Activated naive CD8-positive, alpha-beta T cell treated with anti-CD3 and anti-CD28 coated beads, Interleukin-2, amount 50 U/mL, for 24 hours (primary cell): ENCODE measurements around the gene RPS25.
"Not testable (repeated sequence)": the region's sequence is repeated elsewhere in the genome, so short reads cannot be mapped to it uniquely, and the experiment has no call there.

Experiments
- ATAC-seq: fragments of 150-1000 bp; cut with Tn5 transposase; one replicate; pipeline ENCODE4 v1.10.0; 2021
- DNase-seq: peaks from one replicate; pipeline ENCODE4 v3.0.0; 2021
- H3K27ac Mint-ChIP-seq: one replicate; pipeline ENCODE4 v1.8.0; 2021; ENCODE audit warnings: mild to moderate bottlenecking, mixed read lengths
- H3K27me3 Mint-ChIP-seq: one replicate; pipeline ENCODE4 v1.8.0; 2021; ENCODE audit warnings: mixed read lengths
- H3K36me3 Mint-ChIP-seq: one replicate; pipeline ENCODE4 v1.8.0; 2021; ENCODE audit warnings: low read depth, mixed read lengths
- H3K4me1 Mint-ChIP-seq: one replicate; pipeline ENCODE4 v1.8.0; 2021; ENCODE audit warnings: mixed read lengths
- H3K4me3 Mint-ChIP-seq: one replicate; pipeline ENCODE4 v1.8.0; 2021; ENCODE audit warnings: mild to moderate bottlenecking, moderate library complexity, mixed read lengths
- H3K9me3 Mint-ChIP-seq: one replicate; pipeline ENCODE4 v1.8.0; 2021; ENCODE audit warnings: mixed read lengths

RPS25 gene

DNA sequence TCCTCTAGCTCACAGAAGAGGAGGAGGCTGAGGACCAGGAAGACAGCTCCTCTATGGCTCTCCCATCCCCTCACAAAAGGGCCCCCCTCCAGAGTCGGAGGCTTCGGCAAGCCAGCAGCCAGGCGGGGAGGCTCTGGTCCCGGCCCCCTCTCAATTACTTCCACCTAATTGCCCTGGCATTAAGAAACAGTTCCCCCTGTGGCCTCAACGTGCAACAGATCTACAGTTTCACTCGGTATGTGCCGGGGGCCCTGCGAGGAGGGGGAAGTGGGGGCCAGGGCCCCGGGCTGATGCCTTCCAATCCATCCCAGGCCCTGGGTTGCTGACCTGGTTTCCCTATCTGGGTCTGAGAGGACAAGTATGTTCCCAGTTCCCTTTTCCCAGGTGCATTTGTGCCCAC is 38.7 kb downstream of the RPS25 start:
- H3K9me3 Mint-ChIP-seq = no peaks in the 10 kb centered on the region
- DNase-seq (no peak), ATAC-seq (no peak)
- H3K27ac Mint-ChIP-seq = no peak overlapping the region
- no peaks in the 10 kb centered on the region for H3K4me1 Mint-ChIP-seq
- H3K4me3 Mint-ChIP-seq = no peak overlapping the region
- no peaks in the 10 kb centered on the region for H3K36me3 Mint-ChIP-seq
- H3K27me3 Mint-ChIP-seq = no peaks in the 10 kb centered on the region

GRCh38 chr11:118975771-118976709 is 42.1 kb downstream of the RPS25 start:
- peaks cover 7% of the 10 kb centered on the region for H3K27me3 Mint-ChIP-seq
- DNase-seq (no peak), ATAC-seq (no peak)
- H3K4me3 Mint-ChIP-seq = no peak overlapping the region
- no peak overlapping the region for H3K27ac Mint-ChIP-seq
- no peaks in the 10 kb centered on the region for H3K9me3 Mint-ChIP-seq
- no peaks in the 10 kb centered on the region for H3K36me3 Mint-ChIP-seq
- H3K4me1 Mint-ChIP-seq = no peaks in the 10 kb centered on the region

GRCh38 chr11:118973985-118974384 is 44.2 kb downstream of the RPS25 start:
- Mint-ChIP-seq H3K27me3 (peaks cover 15% of the 10 kb centered on the region), H3K27ac (peak overlapping the region; percentile 7), H3K9me3 (no peaks in the 10 kb centered on the region), H3K4me3 (no peak overlapping the region), H3K36me3 (no peaks in the 10 kb centered on the region), H3K4me1 (no peaks in the 10 kb centered on the region)
- ATAC-seq (no peak), DNase-seq (no peak)

- peak; percentile 20 for ATAC-seq
- H3K4me1 Mint-ChIP-seq = no peaks in the 10 kb centered on the region
- H3K9me3 Mint-ChIP-seq = no peaks in the 10 kb centered on the region
- no peak for DNase-seq
- peaks cover 19% of the 10 kb centered on the region for H3K27me3 Mint-ChIP-seq
- H3K27ac Mint-ChIP-seq = no peak within 1 kb of the TSS
- H3K4me3 Mint-ChIP-seq = no peak within 1 kb of the TSS
- no peaks in the 10 kb centered on the region for H3K36me3 Mint-ChIP-seq
These were observed 46.5 kb downstream of the RPS25 start, which contains the start of gene FOXR1 for GRCh38 chr11:118971646-118972045. Gene FOXR1 (plus strand): TSS chr11:118971761. CDS start chr11:118971932, 171 bp downstream.

- not testable (repeated sequence) for H3K4me1 Mint-ChIP-seq, H3K9me3 Mint-ChIP-seq, H3K36me3 Mint-ChIP-seq, ATAC-seq, H3K27ac Mint-ChIP-seq, DNase-seq, H3K4me3 Mint-ChIP-seq
- H3K27me3 Mint-ChIP-seq = peaks cover 19% of the 10 kb centered on the region
These were observed 48.6 kb downstream of the RPS25 start for GRCh38 chr11:118969508-118969907.
